Upper lobe of left lung (tissue), 6 donors: ENCODE results near the gene TBC1D16. TPM values are rescaled to one million over a fixed set of nuclear protein-coding genes. Genes with fewer than 3 reads are reported as not detected.
A peak's percentile ranks its signal among the peaks of the same experiment; 100 is the strongest.

Experiments
- ATAC-seq, 2 donors: fragments of 200-7000 bp; cut with Tn5 transposase; one replicate each; pipeline ENCODE4 v1.9.1; 2022; ENCODE audit warnings: mild to moderate bottlenecking in 2 of 2, moderate library complexity in 2 of 2; ENCODE audit not compliant: low FRiP score in 2 of 2
- DNase-seq, 2 donors: peaks; one replicate each; pipeline ENCODE4 v3.0.0-alpha.2; 2019 to 2020
- H3K27ac ChIP-seq, 4 donors: fragments of 200-600 bp; sonication (generic); one replicate each; pipeline ENCODE4 v1.5.1; 2016 to 2019
- H3K27me3 ChIP-seq, 4 donors: fragments of 200-600 bp; sonication (generic); one replicate each; pipeline ENCODE4 v1.5.1; 2017 to 2019
- H3K36me3 ChIP-seq, 4 donors: fragments of 200-600 bp; sonication (generic); one replicate each; pipeline ENCODE4 v1.5.1; 2016 to 2019
- H3K4me1 ChIP-seq, 4 donors: fragments of 200-600 bp; sonication (generic); one replicate each; pipeline ENCODE4 v1.5.1; 2018 to 2019
- H3K4me3 ChIP-seq, 4 donors: fragments of 200-600 bp; sonication (generic); one replicate each; pipeline ENCODE4 v1.5.1; 2017 to 2019; ENCODE audit warnings: mild to moderate bottlenecking in 2 of 4, moderate library complexity in 1 of 4
- H3K9me3 ChIP-seq, 4 donors: fragments of 200-600 bp; sonication (generic); one replicate each; pipeline ENCODE4 v1.5.1; 2018 to 2019
- CTCF ChIP-seq, 6 experiments: fragments of 450-650 bp in 4 of 6; fragments of 200-600 bp in 2 of 6; sonication (generic) in 2 of 6; IDR thresholded peaks; one replicate each; pipeline ENCODE4 v1.5.1; 2016 to 2019; ENCODE audit warnings: antibody characterized with exemption in 6 of 6
- EP300 ChIP-seq, 4 donors: sonication (generic); formaldehyde crosslinking; IDR thresholded peaks; one replicate each; pipeline ENCODE4 v1.5.1; 2017; ENCODE audit warnings: antibody characterized with exemption in 4 of 4, control low read depth in 2 of 4
- POLR2A ChIP-seq, 4 donors: fragments of 450-650 bp; IDR thresholded peaks; one replicate each; pipeline ENCODE4 v1.5.1; 2016 to 2017; ENCODE audit warnings: antibody characterized with exemption in 4 of 4, mild to moderate bottlenecking in 2 of 4
- POLR2AphosphoS5 ChIP-seq, 2 donors: sonication (generic); formaldehyde crosslinking; IDR thresholded peaks; one replicate each; pipeline ENCODE4 v1.5.1; 2017; ENCODE audit warnings: antibody characterized with exemption in 2 of 2
- WGBS, 2 donors: methylation state at CpG; one replicate each; pipeline ENCODE4 v1.1.5; 2017 to 2018; 5-methylcytosine and 5-hydroxymethylcytosine counted together
- total RNA-seq, 6 donors: library from RNA; depleted of rRNA in 4 of 6; stranded (reverse); fragments of >200 nt in 4 of 6; gene quantifications; one replicate each; pipeline versions ENCODE4 v1.1.0 to v1.2.1, GENCODE V29; 2016 to 2021
- donor health status: DM: no; HTN: no; CAD: no; lungs with moderate emphysema.
- donor health status: DM: no; HTN: yes; CAD: no; lungs with severe emphysema.

The TBC1D16 gene
- total RNA-seq = 10 to 100 TPM; 15.6 to 60.8 (median 24.1) TPM

- ATAC-seq (no peak), DNase-seq (no peak)
- Histone ChIP-seq H3K27me3 (no peaks in the 10 kb centered on the region), H3K27ac (peak within 1 kb of the TSS; percentile 84 to 95 (median 91)), H3K9me3 (no peaks in the 10 kb centered on the region), H3K4me1 (peaks cover 9 to 32% (median 18%) of the 10 kb centered on the region in 4 donors), H3K4me3 (peak within 1 kb of the TSS; percentile 72 to 94 (median 88)), H3K36me3 (peaks cover 0 to 5% (median 0%) of the 10 kb centered on the region in 4 donors)
- no CpG with 5 or more reads among the region's 46 CpGs for WGBS, 2 donors
- TF ChIP-seq POLR2AphosphoS5 (IDR thresholded peaks at IDR 0.05) = no peak
- TF ChIP-seq CTCF (IDR thresholded peaks at IDR 0.05) = no peak
- TF ChIP-seq POLR2A (IDR thresholded peaks at IDR 0.05) = no peak
- no peak for TF ChIP-seq EP300 (IDR thresholded peaks at IDR 0.05)
Measured at GRCh38 chr17:80035687-80035936, at the start of gene TBC1D16. Gene TBC1D16 (minus strand): TSS chr17:80035872. CDS start chr17:80013547, 22,325 bp downstream.

GRCh38 chr17:80084773-80085172 is 49.1 kb upstream of the TBC1D16 start:
- Histone ChIP-seq H3K36me3 (peaks cover 0 to 3% (median 0%) of the 10 kb centered on the region in 4 donors), H3K4me3 (no peak overlapping the region), H3K9me3 (no peaks in the 10 kb centered on the region), H3K27me3 (no peaks in the 10 kb centered on the region), H3K27ac (no peak overlapping the region), H3K4me1 (peaks cover 5 to 6% (median 6%) of the 10 kb centered on the region in 4 donors)
- TF ChIP-seq CTCF (IDR thresholded peaks at IDR 0.05) (no peak), POLR2A (IDR thresholded peaks at IDR 0.05) (no peak), POLR2AphosphoS5 (IDR thresholded peaks at IDR 0.05) (no peak), EP300 (IDR thresholded peaks at IDR 0.05) (no peak)
- WGBS, 2 donors = 91 to 96% methylated on average over 13 to 15 of the region's 15 CpGs
- DNase-seq = peak in 1 of 2 donors; percentile 47
- no peak for ATAC-seq

GRCh38 chr17:80083136-80083661 is 47.5 kb upstream of the TBC1D16 start:
- ATAC-seq (no peak), DNase-seq (no peak)
- H3K27me3 ChIP-seq = no peaks in the 10 kb centered on the region
- no peak overlapping the region for H3K27ac ChIP-seq
- no peaks in the 10 kb centered on the region for H3K9me3 ChIP-seq
- peaks cover 0 to 3% (median 0%) of the 10 kb centered on the region in 4 donors for H3K36me3 ChIP-seq
- TF ChIP-seq POLR2AphosphoS5 (IDR thresholded peaks at IDR 0.05) = no peak
- TF ChIP-seq POLR2A (IDR thresholded peaks at IDR 0.05) = no peak
- no peak for TF ChIP-seq EP300 (IDR thresholded peaks at IDR 0.05)
- no peak for TF ChIP-seq CTCF (IDR thresholded peaks at IDR 0.05)
- peaks cover 5 to 6% (median 6%) of the 10 kb centered on the region in 4 donors for H3K4me1 ChIP-seq
- WGBS, 2 donors = 84 to 91% methylated on average over 10 to 11 of the region's 13 CpGs
- H3K4me3 ChIP-seq = no peak overlapping the region

GRCh38 chr17:80082403-80083135 is 46.9 kb upstream of the TBC1D16 start:
- peak; percentile 66 to 87 for DNase-seq
- WGBS, 2 donors = 28 to 55% methylated on average over 9 to 20 of the region's 20 CpGs
- H3K27ac ChIP-seq = no peak overlapping the region

More at GRCh38 chr17:80082403-80083135, 46.9 kb upstream of the TBC1D16 start:
- peak; percentile 64 to 80 for ATAC-seq
- H3K36me3 ChIP-seq = peaks cover 0 to 1% (median 0%) of the 10 kb centered on the region in 4 donors
- TF ChIP-seq EP300 (IDR thresholded peaks at IDR 0.05) (no peak), POLR2A (IDR thresholded peaks at IDR 0.05) (no peak), CTCF (IDR thresholded peaks at IDR 0.05) (peak; percentile 63 to 78 (median 68)), POLR2AphosphoS5 (IDR thresholded peaks at IDR 0.05) (no peak)
- no peaks in the 10 kb centered on the region for H3K27me3 ChIP-seq
- H3K4me3 ChIP-seq = no peak overlapping the region
- H3K9me3 ChIP-seq = no peaks in the 10 kb centered on the region
- H3K4me1 ChIP-seq = peaks cover 5 to 6% (median 6%) of the 10 kb centered on the region in 4 donors
